Mesendoderm (in vitro differentiated cells): ENCODE measurements around the gene EFCAB14.

Experiments used
- DNase-seq: peaks from one replicate; pipeline ENCODE4 v3.0.0; 2013
- H2AK5ac ChIP-seq: 2 replicates; pipeline ENCODE4 v1.6.1; 2013; ENCODE audit warnings: low read length, inconsistent platforms
- H2BK120ac ChIP-seq: 2 replicates; pipeline ENCODE4 v1.6.1; 2013; ENCODE audit warnings: low read depth, mild to moderate bottlenecking, low read length, moderate library complexity, mixed read lengths
- H2BK15ac ChIP-seq: replicated peaks from 2 replicates; pipeline ENCODE4 v1.6.1; 2013; ENCODE audit warnings: low read depth, mild to moderate bottlenecking, moderate library complexity
- H2BK5ac ChIP-seq: 2 replicates; pipeline ENCODE4 v1.6.1; 2013; ENCODE audit warnings: low read length, inconsistent platforms
- H3K18ac ChIP-seq: 2 replicates; pipeline ENCODE4 v1.6.1; 2013; ENCODE audit warnings: mild to moderate bottlenecking, low read length, mixed read lengths
- H3K23ac ChIP-seq: one replicate; pipeline ENCODE4 v1.6.1; 2013; ENCODE audit warnings: low read length
- H3K27ac ChIP-seq: 2 replicates; pipeline ENCODE4 v1.5.1; 2013; ENCODE audit warnings: low read depth, mild to moderate bottlenecking, inconsistent platforms, low read length, moderate library complexity
- H3K27me3 ChIP-seq: 2 replicates; pipeline ENCODE4 v1.6.1; 2013; ENCODE audit warnings: low read length, control low read depth, mild to moderate bottlenecking, inconsistent platforms; ENCODE audit not compliant: insufficient read depth, poor library complexity
- H3K36me3 ChIP-seq: 2 replicates; pipeline ENCODE4 v1.6.1; 2013; ENCODE audit warnings: low read length, inconsistent platforms; ENCODE audit not compliant: control insufficient read depth, insufficient read depth
- H3K4ac ChIP-seq: one replicate; pipeline ENCODE4 v1.6.1; 2013; ENCODE audit warnings: low read depth, mild to moderate bottlenecking, low read length, moderate library complexity
- H3K4me1 ChIP-seq: 2 replicates; pipeline ENCODE4 v1.6.1; 2013; ENCODE audit warnings: low read depth, low read length, inconsistent platforms; ENCODE audit not compliant: control insufficient read depth
- H3K4me2 ChIP-seq: 2 replicates; pipeline ENCODE4 v1.6.1; 2013; ENCODE audit warnings: low read length
- H3K4me3 ChIP-seq: 2 replicates; pipeline ENCODE4 v1.5.1; 2013; ENCODE audit warnings: mild to moderate bottlenecking, low read length
- H3K56ac ChIP-seq: one replicate; pipeline ENCODE4 v1.6.1; 2013; ENCODE audit warnings: low read length
- H3K79me1 ChIP-seq: 2 replicates; pipeline ENCODE4 v1.6.1; 2013; ENCODE audit warnings: low read length, inconsistent platforms
- H3K79me2 ChIP-seq: 2 replicates; pipeline ENCODE4 v1.6.1; 2013; ENCODE audit warnings: mild to moderate bottlenecking, low read length; ENCODE audit not compliant: control insufficient read depth, insufficient read depth
- H3K9ac ChIP-seq: 2 replicates; pipeline ENCODE4 v1.6.1; 2013; ENCODE audit warnings: low read length, inconsistent platforms
- H4K5ac ChIP-seq: one replicate; pipeline ENCODE4 v1.6.1; 2013; ENCODE audit warnings: low read length
- H4K8ac ChIP-seq: one replicate; pipeline ENCODE4 v1.6.1; 2013; ENCODE audit warnings: low read depth, mild to moderate bottlenecking, control low read depth, low read length, moderate library complexity
- WGBS: extraction: QIAGEN DNeasy Blood & Tissue Kit; methylation state at CpG from one replicate; pipeline ENCODE4 v1.1.7; 2013; ENCODE audit warnings: low lambda C conversion rate, missing lambda C conversion rate; ENCODE audit not compliant: insufficient coverage; ENCODE audit errors: extremely low coverage; 5-methylcytosine and 5-hydroxymethylcytosine counted together

The EFCAB14 gene

GRCh38 chr1:46643368-46643775 lies 75.5 kb downstream of the EFCAB14 start:
- Histone ChIP-seq H3K27me3 (no peaks in the 10 kb centered on the region), H2BK5ac (no peak overlapping the region), H3K79me2 (no peaks in the 10 kb centered on the region), H3K4me1 (no peaks in the 10 kb centered on the region), H3K56ac (no peak overlapping the region), H2BK120ac (no peak overlapping the region), H3K18ac (no peak overlapping the region), H3K79me1 (no peaks in the 10 kb centered on the region), H3K4me3 (no peak overlapping the region), H3K27ac (no peak overlapping the region), H3K23ac (no peak overlapping the region), H2AK5ac (no peak overlapping the region), H4K8ac (no peak overlapping the region), H3K4me2 (no peak overlapping the region), H4K5ac (no peak overlapping the region), H2BK15ac (no peak overlapping the region), H3K4ac (no peak overlapping the region), H3K36me3 (no peaks in the 10 kb centered on the region), H3K9ac (no peak overlapping the region)
- DNase-seq, result no peak

GRCh38 chr1:46642115-46642680 lies 76.7 kb downstream of the EFCAB14 start:
- Histone ChIP-seq H2BK15ac (no peak overlapping the region), H3K9ac (no peak overlapping the region), H3K27me3 (no peaks in the 10 kb centered on the region), H3K79me1 (no peaks in the 10 kb centered on the region), H3K56ac (no peak overlapping the region), H4K8ac (no peak overlapping the region), H2BK120ac (no peak overlapping the region), H3K23ac (no peak overlapping the region), H3K27ac (no peak overlapping the region), H3K79me2 (no peaks in the 10 kb centered on the region), H3K36me3 (no peaks in the 10 kb centered on the region), H3K4me1 (no peaks in the 10 kb centered on the region), H3K4ac (no peak overlapping the region), H2AK5ac (no peak overlapping the region), H3K18ac (no peak overlapping the region), H2BK5ac (no peak overlapping the region), H4K5ac (no peak overlapping the region), H3K4me2 (no peak overlapping the region), H3K4me3 (no peak overlapping the region)
- DNase-seq, result no peak

- Histone ChIP-seq H3K36me3 (no peaks in the 10 kb centered on the region), H2BK120ac (no peak overlapping the region), H3K27me3 (no peaks in the 10 kb centered on the region), H4K5ac (no peak overlapping the region), H2BK15ac (no peak overlapping the region), H3K4me3 (no peak overlapping the region), H3K4me2 (no peak overlapping the region), H3K4me1 (no peaks in the 10 kb centered on the region), H3K9ac (no peak overlapping the region), H3K56ac (no peak overlapping the region), H4K8ac (no peak overlapping the region), H2BK5ac (no peak overlapping the region), H3K79me1 (no peaks in the 10 kb centered on the region), H2AK5ac (no peak overlapping the region), H3K4ac (no peak overlapping the region), H3K79me2 (no peaks in the 10 kb centered on the region), H3K23ac (no peak overlapping the region), H3K18ac (no peak overlapping the region), H3K27ac (no peak overlapping the region)
- no peak for DNase-seq
- WGBS, result no CpG with 5 or more reads among the region's 1 CpG
Measured at GRCh38 chr1:46639547-46639946, 79.4 kb downstream of the EFCAB14 start.

GRCh38 chr1:46638921-46639320 lies 80.0 kb downstream of the EFCAB14 start:
- DNase-seq, result no peak
- Histone ChIP-seq H2BK120ac (no peak overlapping the region), H2BK5ac (no peak overlapping the region), H2BK15ac (no peak overlapping the region), H3K4me2 (no peak overlapping the region), H3K4me3 (no peak overlapping the region), H3K4me1 (no peaks in the 10 kb centered on the region), H3K27ac (no peak overlapping the region), H3K4ac (no peak overlapping the region), H3K27me3 (no peaks in the 10 kb centered on the region), H3K79me2 (no peaks in the 10 kb centered on the region), H3K56ac (no peak overlapping the region), H2AK5ac (no peak overlapping the region), H3K9ac (no peak overlapping the region), H3K18ac (no peak overlapping the region), H4K5ac (no peak overlapping the region), H3K23ac (no peak overlapping the region), H3K36me3 (no peaks in the 10 kb centered on the region), H4K8ac (no peak overlapping the region), H3K79me1 (no peaks in the 10 kb centered on the region)

GRCh38 chr1:46637444-46638083 lies 81.3 kb downstream of the EFCAB14 start:
- no peaks in the 10 kb centered on the region for H3K36me3 ChIP-seq
- H3K23ac ChIP-seq, result no peak overlapping the region
- H3K27ac ChIP-seq, result no peak overlapping the region
- no peak overlapping the region for H3K56ac ChIP-seq
- H2BK120ac ChIP-seq, result no peak overlapping the region
- H3K27me3 ChIP-seq, result no peaks in the 10 kb centered on the region
- no peak overlapping the region for H3K4me3 ChIP-seq
- H2BK5ac ChIP-seq, result no peak overlapping the region
- H4K8ac ChIP-seq, result no peak overlapping the region
- H2BK15ac ChIP-seq, result no peak overlapping the region
- H3K9ac ChIP-seq, result no peak overlapping the region
- no peak overlapping the region for H3K18ac ChIP-seq
- no peak overlapping the region for H4K5ac ChIP-seq
- no peaks in the 10 kb centered on the region for H3K4me1 ChIP-seq
- H3K4ac ChIP-seq, result no peak overlapping the region
- no CpG with 5 or more reads among the region's 2 CpGs for WGBS
- no peak overlapping the region for H2AK5ac ChIP-seq
- no peaks in the 10 kb centered on the region for H3K79me2 ChIP-seq
- H3K79me1 ChIP-seq, result no peaks in the 10 kb centered on the region
- DNase-seq, result no peak
- no peak overlapping the region for H3K4me2 ChIP-seq

GRCh38 chr1:46635205-46635604 lies 83.7 kb downstream of the EFCAB14 start:
- no peak overlapping the region for H3K4me3 ChIP-seq
- H3K27me3 ChIP-seq, result no peaks in the 10 kb centered on the region
- H4K8ac ChIP-seq, result no peak overlapping the region
- no peak overlapping the region for H2BK15ac ChIP-seq
- H4K5ac ChIP-seq, result no peak overlapping the region
- no peaks in the 10 kb centered on the region for H3K36me3 ChIP-seq
- no peak for DNase-seq
- no peak overlapping the region for H2BK120ac ChIP-seq
- no peaks in the 10 kb centered on the region for H3K4me1 ChIP-seq
- no CpG with 5 or more reads among the region's 2 CpGs for WGBS
- H3K4ac ChIP-seq, result no peak overlapping the region
- no peak overlapping the region for H3K4me2 ChIP-seq
- no peak overlapping the region for H2AK5ac ChIP-seq
- no peaks in the 10 kb centered on the region for H3K79me1 ChIP-seq
- no peak overlapping the region for H3K23ac ChIP-seq
- no peak overlapping the region for H3K18ac ChIP-seq
- no peaks in the 10 kb centered on the region for H3K79me2 ChIP-seq
- no peak overlapping the region for H3K56ac ChIP-seq
- H2BK5ac ChIP-seq, result no peak overlapping the region
- H3K9ac ChIP-seq, result no peak overlapping the region
- no peak overlapping the region for H3K27ac ChIP-seq
